WTC11 (cell line): ENCODE measurements around the gene PNPO.

Experiments used
- ATF1 ChIP-seq: sonication (generic); formaldehyde crosslinking; IDR thresholded peaks from 2 replicates; pipeline ENCODE4 v1.8.1; 2023; ENCODE audit warnings: mild to moderate bottlenecking, moderate library complexity, missing genetic modification reagents
- CTCF ChIP-seq: fragments of 200-600 bp; IDR thresholded peaks from 2 replicates; pipeline ENCODE4 v1.8.0; 2022; ENCODE audit warnings: antibody characterized with exemption
- GTF2I ChIP-seq: fragments of 250-450 bp; sonication (Bioruptor Pico); conservative IDR thresholded peaks from 2 replicates; pipeline ENCODE4 v1.4.0; 2021; ENCODE audit warnings: mild to moderate bottlenecking
- SMAD4 ChIP-seq: sonication (generic); formaldehyde crosslinking; IDR thresholded peaks from 2 replicates; pipeline ENCODE4 v1.8.0; 2022; ENCODE audit warnings: mild to moderate bottlenecking, missing genetic modification reagents
- TF ChIP-seq, protein P1 (sequence below): sonication (generic); formaldehyde crosslinking; conservative IDR thresholded peaks from 2 replicates; pipeline ENCODE4 v1.8.1; 2022; ENCODE audit warnings: mild to moderate bottlenecking, missing genetic modification reagents
- TF ChIP-seq, protein P2 (sequence below): sonication (generic); formaldehyde crosslinking; IDR thresholded peaks from 2 replicates; pipeline ENCODE4 v1.8.0; 2023; ENCODE audit warnings: mild to moderate bottlenecking, missing genetic modification reagents
- TF ChIP-seq, protein P3 (sequence below): sonication (generic); formaldehyde crosslinking; IDR thresholded peaks from 2 replicates; pipeline ENCODE4 v1.8.0; 2022; ENCODE audit warnings: mild to moderate bottlenecking, missing genetic modification reagents

- TF ChIP-seq, protein P1, sequence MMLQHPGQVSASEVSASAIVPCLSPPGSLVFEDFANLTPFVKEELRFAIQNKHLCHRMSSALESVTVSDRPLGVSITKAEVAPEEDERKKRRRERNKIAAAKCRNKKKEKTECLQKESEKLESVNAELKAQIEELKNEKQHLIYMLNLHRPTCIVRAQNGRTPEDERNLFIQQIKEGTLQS (CRISPR knock-in tag) = no peak
- no peak for TF ChIP-seq CTCF
- no peak for TF ChIP-seq GTF2I (CRISPR knock-in tag)
- TF ChIP-seq, protein P2, sequence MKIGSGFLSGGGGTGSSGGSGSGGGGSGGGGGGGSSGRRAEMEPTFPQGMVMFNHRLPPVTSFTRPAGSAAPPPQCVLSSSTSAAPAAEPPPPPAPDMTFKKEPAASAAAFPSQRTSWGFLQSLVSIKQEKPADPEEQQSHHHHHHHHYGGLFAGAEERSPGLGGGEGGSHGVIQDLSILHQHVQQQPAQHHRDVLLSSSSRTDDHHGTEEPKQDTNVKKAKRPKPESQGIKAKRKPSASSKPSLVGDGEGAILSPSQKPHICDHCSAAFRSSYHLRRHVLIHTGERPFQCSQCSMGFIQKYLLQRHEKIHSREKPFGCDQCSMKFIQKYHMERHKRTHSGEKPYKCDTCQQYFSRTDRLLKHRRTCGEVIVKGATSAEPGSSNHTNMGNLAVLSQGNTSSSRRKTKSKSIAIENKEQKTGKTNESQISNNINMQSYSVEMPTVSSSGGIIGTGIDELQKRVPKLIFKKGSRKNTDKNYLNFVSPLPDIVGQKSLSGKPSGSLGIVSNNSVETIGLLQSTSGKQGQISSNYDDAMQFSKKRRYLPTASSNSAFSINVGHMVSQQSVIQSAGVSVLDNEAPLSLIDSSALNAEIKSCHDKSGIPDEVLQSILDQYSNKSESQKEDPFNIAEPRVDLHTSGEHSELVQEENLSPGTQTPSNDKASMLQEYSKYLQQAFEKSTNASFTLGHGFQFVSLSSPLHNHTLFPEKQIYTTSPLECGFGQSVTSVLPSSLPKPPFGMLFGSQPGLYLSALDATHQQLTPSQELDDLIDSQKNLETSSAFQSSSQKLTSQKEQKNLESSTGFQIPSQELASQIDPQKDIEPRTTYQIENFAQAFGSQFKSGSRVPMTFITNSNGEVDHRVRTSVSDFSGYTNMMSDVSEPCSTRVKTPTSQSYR (CRISPR knock-in tag) = no peak
- TF ChIP-seq, protein P3, sequence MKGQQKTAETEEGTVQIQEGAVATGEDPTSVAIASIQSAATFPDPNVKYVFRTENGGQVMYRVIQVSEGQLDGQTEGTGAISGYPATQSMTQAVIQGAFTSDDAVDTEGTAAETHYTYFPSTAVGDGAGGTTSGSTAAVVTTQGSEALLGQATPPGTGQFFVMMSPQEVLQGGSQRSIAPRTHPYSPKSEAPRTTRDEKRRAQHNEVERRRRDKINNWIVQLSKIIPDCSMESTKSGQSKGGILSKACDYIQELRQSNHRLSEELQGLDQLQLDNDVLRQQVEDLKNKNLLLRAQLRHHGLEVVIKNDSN = no peak
- no peak for TF ChIP-seq SMAD4 (CRISPR knock-in tag)
- TF ChIP-seq ATF1 (CRISPR knock-in tag) = no peak
Observed at GRCh38 chr17:47957591-47958490, 16.5 kb downstream of the PNPO start, which contains the start of gene PRR15L.
